HG02884 (cell line): ENCODE results near the gene SMC1A.
A peak's percentile ranks its signal among the peaks of the same experiment; 100 is the strongest.
"Not testable (repeated sequence)": the region's sequence is repeated elsewhere in the genome, so short reads cannot be mapped to it uniquely, and the experiment has no call there.

Source experiments
- ATAC-seq: cut with Tn5 transposase; IDR thresholded peaks from one replicate; pipeline ENCODE4 v1.9.1; 2021; ENCODE audit warnings: mild to moderate bottlenecking, moderate library complexity; ENCODE audit not compliant: unreplicated experiment

Gene SMC1A

DNA sequence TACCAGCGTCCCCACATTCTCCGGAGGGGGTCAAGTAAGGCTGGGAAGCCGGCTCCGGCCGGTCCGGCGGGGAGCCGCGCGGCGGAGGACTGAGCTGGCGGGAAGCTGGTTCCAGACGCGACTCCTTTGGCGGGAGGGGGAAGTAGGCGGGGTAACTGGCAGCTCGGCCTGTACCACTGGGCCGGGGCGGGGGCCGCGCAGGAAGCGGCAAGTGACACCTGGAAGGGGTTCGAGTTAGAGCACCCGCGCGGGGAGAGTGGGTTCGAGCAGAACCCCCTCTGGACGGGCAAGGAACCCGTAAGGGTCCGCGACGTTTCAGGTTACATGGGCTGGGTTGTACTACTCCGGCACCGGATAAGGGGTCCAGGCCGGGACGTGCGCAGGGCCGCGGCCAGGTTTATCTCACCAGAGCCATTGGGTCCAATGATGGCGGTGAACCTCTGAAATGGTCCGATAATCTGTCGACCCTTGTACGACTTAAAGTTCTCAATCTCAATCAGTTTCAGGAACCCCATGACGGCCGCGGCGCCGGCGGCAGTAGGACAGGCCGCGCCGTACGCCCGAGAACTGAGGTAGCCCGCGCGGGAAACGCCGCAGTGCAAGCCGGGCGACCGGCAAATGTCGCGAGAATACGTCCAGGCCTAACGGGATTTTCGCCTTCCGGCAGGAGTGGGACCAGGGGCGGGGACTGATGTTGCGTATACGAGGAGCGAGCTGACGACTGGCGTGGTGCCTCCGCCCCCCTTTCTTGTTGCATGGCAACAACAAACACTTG lies at the start of gene SMC1A:
Gene SMC1A, minus strand, starts transcription at position 569 of the 775 bp plus-strand sequence. Its CDS starts 54 bp downstream, at position 515.
- peak; percentile 91 for ATAC-seq

DNA sequence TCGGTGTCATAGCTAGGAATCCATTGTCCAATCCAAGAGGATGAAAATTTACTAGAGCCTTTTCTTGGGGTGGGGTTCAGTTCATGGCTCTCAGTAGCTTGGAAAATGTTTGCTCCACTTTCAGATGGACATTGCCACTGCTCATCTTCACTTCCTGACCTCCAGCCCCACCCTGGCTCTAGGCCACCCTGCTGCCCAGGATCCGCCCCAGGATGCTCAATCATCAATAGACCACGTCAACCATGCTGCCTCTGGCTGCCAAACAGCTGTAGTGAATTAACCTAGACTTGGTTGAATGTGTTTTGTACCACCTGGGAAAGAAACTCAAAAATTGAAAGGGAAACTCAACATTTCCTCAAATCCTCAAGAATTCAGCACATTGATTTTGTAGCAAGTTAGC lies 48.9 kb upstream of the SMC1A start:
- ATAC-seq = no peak

DNA sequence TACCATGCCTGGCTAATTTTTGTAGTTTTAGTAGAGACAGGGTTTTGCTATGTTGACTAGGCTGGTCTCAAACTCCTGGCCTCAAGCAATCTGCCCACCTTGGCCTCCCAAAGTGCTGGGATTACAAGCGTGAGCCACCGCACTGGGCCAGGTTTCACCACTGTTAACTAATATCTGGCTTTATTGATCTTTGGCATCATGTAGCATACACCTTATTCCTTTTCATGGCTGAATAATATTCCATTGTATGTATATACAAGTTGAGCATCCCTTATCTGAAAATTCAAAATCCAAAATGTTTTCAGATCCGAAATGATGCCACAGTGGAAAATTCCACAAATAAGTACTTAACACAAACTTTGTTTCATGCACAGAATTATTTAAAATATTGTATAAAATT lies 46.2 kb upstream of the SMC1A start:
- not testable (repeated sequence) for ATAC-seq

DNA sequence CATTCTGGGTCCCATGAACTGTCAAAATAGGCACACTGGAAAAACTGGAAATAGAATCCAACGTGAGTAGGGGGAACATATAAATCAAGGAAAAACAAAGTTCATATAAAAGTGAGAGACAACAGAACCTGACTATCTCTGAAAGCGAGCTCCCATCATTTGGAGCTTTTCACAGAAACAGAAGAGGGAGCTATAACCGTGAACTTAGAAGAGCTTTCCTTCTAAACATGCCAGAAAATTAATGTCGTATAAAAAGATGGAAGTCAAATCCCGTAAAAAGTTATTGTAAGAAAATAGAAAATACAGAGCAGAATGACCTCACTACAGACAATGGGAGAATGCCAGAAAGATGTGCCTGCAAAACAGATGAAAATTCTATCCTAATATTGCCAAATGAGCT lies 35.6 kb upstream of the SMC1A start:
- ATAC-seq = no peak

DNA sequence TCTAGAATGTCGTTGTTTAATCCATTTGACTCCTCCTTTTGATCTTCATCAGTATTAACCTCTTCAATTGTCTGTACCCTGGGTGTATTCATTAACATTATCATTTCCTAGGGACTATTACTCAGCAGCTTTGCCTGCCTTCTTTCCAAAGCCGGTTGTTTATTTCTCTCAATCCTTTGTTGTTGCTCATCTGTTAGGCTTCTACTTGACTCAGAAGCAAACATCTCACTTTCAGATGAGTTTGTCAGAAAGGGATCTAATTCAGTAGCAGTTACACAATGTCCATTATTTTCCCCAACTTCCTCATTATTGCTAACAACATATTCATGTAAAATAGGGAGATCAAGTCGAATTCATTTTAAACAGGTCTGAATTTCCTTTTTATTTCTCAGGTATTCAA lies 33.8 kb upstream of the SMC1A start:
- no peak for ATAC-seq

DNA sequence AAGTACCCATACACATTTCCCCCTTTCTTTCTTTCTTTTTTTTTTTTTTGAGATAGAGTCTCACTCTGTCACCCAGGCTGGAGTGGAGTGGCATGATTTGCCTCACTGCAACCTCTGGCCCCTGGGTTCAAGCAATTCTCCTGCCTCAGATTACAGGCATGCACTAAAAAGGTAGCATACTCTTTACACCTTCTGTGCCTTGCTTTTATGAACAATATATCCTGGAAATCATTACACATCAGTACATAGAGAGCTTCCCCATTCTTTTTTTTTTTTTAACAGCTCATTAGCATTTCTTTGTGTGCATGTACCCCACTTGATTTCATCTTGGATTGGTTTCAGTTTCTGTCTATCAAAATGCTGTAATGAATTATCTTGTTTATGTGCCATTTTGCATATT lies 30.4 kb upstream of the SMC1A start:
- no peak for ATAC-seq

DNA sequence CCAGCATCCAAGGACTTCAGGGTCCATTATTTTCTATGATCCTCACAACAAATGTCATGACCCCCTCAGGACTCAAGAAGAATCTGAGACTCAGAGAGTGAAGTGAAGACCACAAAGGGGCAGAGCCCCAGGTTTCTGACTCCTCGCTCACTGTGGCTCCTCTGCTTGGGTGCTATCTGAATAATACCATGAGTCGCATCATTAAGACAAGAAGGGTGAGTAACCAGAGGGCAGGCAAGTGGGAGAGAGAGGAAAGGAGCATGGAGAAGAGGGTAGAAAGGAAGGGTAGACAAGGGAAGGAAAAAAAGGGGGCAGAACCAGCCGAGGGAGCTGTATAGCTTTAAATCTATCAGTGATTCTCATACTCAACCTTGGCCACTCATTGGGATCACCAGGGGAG lies 27.2 kb upstream of the SMC1A start:
- ATAC-seq = no peak

DNA sequence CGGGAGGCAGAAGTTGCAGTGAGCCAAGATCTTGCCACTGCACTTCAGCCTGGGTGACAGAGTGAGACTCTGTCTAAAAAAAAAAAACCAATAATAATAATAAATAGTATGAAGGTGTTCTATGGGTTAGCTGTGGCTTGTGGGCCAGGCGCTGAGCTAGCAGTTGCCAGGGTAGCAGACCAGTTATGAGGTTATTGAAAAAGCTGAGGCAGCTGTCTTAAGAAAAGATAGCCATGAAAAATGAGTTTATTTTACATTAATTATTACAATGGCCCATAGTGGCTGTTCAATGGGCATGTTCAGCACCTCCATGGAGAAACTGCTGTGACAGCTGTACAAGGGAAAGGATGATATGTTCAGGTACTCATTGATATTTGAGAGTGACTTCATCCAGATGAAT lies 25.0 kb upstream of the SMC1A start:
- no peak for ATAC-seq

DNA sequence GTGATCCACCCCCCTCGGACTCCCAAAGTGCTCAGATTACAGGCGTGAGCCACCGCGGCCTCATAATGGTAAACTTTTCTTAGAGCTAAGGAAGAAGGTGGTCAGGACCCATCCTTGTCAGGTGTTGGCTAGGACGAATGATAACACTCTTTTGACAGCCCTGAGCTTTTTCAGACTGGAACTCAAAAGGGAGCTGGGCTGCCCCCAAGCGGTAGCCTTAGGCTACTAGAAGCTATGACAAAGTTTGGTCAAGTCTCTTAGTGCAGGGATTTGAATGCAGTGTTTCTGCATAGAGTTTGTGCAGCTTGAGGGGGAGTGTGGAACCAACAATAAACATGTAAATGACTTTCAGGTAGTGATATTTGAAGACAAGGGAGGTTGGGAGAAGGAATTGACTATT lies 23.5 kb upstream of the SMC1A start:
- ATAC-seq = no peak

DNA sequence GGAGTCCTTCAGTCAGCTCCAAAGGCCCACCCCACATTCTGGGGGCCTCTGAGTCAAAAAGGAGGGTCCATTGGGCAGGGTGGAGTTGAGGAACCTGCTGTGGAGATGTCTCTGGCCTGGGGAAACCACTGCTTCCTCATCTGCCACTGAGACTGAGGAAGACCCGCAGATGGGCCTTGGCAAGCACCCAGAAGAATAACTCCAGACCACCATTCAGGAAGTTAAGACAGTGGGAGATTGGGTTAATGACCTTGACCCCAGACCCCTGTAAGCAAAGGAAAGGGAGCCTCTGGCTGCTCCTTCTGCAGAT lies 19.8 kb upstream of the SMC1A start:
- no peak for ATAC-seq

DNA sequence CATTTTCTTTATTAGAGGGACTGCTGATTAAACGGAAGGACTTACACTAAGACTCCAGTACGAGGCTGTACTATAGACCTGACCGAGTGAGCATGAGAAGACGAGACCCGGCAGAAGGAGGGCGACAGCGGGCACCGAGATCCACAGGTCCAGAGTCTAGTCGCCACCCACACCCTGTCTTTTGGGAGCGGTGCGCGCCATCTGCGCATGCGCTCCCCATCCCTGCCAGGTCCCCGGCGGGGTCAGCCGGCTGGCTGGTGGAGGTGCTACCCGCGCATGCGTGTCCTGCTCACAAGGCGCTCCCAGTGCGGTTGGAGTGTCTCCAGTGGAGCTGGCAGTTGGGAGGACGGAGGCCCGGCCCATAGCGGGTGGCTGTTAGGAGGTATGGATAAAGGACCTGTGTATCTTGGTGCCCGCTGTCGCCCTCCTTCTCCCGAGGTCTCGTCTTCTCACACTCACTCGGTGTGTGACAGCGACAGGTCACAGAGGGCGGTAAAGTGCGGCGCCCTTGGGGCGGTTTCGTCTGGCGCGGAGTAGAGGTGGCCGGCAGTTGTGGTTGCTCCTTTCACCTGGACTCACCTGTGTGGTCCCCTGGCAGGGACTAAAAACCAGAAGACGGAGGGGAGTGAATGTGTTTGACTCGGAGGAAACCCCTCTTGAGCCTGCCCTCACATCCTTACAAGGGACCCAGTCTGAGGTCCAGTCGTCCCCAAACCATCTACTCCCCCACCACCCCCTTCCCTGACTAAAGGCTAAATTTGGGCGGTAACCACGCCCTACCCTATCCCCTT lies 19.3 kb upstream of the SMC1A start:
- ATAC-seq = peak; percentile 65

DNA sequence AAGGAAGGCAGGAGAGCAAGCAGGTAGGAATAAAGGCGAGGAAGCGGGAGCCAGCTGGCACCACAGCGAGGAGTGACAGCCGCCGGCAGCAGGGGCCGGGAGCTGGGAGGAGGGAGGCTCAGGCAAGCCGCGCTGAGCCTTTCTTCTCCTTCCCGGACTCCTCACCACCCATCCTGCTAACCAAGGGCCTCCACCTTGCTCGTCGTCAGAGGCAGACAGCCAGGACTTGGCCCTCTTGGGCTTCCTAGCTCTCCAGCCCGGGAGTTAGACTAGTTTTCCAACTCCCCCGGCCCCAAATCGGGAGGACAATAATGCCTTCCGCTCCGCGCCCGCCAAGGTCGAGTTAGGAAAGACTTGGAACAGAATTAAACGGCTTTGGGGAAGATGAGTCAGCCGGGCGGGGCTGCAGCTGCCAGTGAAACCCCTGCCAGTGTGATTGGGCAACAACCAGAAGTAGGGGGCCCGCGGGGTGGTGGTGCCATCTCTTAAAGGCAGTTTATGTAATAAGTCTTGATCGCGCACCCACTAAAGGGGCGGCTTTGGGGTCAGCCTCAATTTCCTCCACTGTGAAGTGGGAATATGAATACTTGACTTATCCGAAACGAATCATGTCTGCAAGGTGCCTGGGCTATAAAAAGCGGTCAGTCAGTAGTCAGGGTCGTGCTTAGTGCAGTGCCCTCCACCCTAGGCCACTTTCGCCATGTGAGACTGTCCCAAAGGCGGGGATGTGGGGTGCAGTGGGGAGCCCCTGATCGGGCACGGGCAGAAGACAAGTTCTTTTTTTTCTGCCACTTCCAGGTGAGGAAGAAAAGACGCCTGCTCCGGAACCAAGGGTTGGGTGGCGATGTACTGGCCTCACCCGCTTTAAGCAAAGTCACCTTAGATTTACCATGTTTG lies 18.4 kb upstream of the SMC1A start:
- no peak for ATAC-seq

DNA sequence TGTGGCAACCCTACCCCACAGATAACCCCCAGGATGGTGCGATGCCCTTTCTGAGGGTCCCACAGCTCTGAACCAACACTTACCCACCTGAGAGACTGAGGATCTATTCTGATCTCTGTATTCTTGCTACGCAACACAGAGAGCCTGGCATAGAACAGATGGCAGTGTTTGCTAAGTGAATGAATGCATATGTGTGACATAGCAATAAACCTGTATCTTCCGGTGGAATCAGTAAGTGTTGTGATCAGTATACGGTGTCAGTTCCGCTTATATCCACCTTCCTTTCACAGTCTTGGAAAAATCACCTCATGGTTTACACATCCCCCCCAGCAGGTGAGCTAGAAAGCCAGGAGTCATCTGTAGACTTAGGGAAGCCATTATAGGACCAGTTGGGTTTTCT lies 17.6 kb upstream of the SMC1A start:
- ATAC-seq = no peak

DNA sequence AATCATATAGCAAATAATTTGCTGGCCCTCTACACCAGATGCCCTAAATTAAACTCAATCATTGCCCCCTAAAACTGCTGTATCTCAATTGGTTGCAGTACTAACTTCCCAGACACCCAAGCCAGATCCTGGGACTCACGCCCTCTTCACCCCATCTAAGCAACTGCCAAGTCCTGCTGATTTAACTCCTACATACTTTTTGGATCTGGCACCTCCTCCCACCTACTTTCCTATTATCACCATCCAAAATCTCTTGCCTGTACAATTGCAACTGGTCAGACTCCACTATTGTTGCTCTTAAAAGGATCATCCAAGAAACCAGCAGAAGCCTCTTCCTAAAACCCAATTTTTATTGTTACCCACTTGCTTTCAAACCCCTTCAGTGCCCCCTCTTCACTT lies 16.4 kb upstream of the SMC1A start:
- no peak for ATAC-seq

DNA sequence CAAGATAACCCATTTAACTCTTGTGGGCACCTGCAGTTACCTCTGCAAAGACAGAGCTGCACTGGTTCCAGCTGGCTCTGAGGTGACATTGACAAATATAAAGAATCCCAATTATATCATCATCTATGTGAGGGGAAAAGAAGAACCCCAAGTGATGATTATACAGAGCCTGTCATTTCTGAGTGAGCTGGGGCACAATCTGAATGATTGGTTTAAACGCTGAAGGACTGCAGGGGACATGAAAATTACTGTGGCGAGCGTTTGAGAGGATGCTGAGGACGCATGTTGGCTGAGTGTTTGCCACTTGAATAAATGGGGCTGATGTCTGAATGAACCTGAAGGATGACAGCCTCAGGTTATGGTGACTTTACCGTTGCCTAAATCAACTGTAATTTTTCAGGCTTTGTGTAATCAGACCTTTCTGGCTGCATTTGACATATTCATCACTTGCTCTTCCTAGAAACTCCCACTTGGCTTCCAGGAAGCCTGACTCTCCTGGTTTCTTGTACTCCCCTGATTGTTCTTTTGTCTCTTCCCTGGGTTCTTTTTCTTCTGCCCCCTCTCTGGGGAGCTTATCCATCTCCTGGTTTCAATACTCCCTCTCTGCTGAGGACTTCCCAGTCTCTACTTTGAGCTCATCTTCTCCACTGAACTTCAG lies 15.8 kb upstream of the SMC1A start:
- ATAC-seq = no peak

DNA sequence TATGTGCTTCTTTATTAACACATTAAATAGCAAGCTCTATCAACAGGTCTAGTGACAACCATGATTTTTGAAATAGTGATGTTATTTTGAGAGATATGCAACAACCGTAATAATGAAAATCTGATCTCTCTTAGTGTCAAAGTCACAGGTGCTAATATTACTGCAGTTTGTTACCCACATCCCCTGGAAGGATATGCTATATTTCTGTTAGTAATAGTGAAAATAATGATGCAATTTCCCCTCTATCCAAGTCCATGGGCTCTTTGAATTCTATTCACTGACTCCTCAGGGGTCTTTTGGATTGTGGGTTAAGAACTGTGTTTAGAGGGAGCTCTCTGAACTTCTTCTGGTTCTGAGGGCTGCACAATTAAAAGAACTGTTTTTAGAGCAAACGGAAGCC lies 14.8 kb upstream of the SMC1A start:
- no peak for ATAC-seq

DNA sequence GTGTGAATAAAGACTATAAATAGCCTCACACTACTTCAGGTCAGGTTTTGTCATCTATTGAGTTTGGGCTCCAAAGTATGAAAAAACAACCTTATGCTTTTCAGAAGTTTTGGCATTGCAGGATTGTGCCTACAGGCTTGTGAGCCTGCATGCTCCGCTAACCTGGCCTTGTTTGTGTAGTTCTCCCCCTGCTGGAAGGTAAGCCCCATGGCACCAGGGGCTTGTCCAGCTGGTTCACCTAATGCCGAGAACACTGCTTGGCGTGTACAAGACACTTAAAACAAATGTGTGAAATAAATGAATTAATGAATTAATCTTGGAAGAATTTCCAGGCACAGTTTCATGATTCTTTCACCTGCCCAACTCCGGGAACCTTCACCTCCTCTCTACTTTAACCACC lies 13.5 kb upstream of the SMC1A start:
- ATAC-seq = peak; percentile 63

DNA sequence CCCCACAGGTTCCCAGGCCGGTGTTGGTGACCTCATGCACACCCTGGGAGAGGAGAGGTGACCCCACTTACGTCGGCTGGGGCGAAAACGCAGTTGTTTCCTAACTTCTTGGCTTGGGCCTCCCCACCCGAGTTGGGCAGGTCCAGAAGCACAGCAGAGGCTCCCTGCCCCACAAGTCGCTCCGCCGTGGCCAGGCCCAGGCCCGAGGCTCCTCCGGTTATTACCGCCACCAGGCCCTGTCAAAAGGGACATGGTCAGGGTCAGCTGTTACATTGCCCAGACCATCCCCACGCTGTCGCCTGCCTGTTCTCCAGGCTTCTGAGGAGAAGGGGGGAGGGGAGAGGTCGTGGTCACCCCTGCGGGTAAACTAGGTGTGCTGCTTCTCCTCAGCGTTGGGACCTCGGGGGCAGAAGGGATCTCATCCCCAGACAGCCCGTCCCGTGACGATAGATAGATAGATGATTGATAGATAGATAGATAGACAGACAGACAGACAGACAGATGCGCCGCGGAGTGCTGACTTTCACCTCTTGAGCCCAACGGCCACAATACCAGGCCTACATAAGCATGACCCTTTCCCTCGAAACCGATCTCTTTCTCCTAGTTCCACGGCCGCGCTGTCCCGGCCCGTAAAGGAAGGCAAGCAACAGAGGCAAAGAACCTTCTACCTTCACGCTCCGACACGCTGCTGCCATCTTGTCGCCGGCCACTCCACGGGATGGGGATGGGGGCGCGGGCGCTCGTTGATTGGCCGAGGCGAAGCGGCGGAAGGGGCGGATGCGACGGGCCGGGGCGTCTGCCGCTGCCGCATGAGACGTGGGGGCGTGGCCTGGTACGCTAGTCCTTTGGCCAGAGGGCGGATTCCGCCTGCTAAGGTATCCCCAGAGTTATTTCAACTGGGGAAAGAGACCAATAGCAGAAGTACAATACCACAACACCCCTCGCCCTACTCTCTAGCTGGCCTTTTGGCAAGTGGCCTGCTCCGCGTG lies 11.5 kb upstream of the SMC1A start, which contains the start of gene HSD17B10:
Gene HSD17B10, minus strand, starts transcription at position 720 of the 989 bp plus-strand sequence. Its CDS starts 25 bp downstream, at position 695.
- peak; percentile 93 for ATAC-seq

DNA sequence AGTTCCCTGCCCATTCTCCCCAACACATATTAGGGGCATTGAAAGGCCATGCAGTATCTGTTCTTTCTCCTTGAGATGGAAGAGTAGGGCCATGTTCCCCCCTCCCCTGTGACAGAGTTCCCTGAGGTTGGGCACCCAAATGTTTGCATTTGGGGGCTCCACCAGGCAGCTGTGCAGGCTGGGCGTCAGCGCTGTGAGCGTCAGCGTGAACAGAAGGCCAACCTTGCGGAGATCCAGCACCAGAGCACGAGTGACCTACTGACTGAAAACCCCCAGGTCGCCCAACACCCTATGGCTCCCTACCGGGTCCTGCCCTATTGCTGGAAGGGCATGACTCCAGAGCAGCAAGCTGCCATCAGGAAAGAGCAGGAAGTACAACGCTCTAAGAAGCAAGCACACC lies 7.8 kb upstream of the SMC1A start:
- no peak for ATAC-seq

DNA sequence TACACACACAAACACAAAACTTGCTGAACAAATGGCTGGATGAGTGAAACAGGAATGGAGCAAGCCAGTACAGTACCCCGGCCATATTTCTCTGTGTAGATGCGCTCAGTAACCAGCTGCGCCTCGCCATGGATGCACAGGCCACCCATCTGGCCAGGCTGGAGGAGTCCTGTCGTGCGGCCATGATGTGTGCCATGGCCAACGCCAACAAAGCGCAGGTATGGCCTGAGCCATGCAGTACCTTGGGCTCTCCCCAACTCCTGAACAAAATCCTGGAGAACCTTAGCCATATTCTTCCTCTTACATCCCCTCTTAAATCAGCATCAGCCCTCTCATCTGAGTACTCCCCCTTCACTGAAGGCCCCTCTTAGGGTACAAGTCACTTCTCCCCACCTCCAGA lies 7.3 kb upstream of the SMC1A start:
- ATAC-seq = no peak
